HUES48 (cell line): Measurements from ENCODE around the gene FGD4.

ENCODE experiments used
- H3K27ac ChIP-seq: one replicate; pipeline ENCODE4 v1.7.0; 2013; ENCODE audit warnings: low read depth, low read length, inconsistent platforms
- H3K27me3 ChIP-seq: 2 replicates; pipeline ENCODE4 v1.6.1; 2013; ENCODE audit warnings: mild to moderate bottlenecking, low read length; ENCODE audit not compliant: control insufficient read depth, insufficient read depth
- H3K36me3 ChIP-seq: 2 replicates; pipeline ENCODE4 v1.6.1; 2013; ENCODE audit warnings: low read length; ENCODE audit not compliant: control insufficient read depth, insufficient read depth
- H3K4me1 ChIP-seq: 2 replicates; pipeline ENCODE4 v1.6.1; 2013; ENCODE audit warnings: mild to moderate bottlenecking, low read length; ENCODE audit not compliant: control insufficient read depth, insufficient read depth
- H3K4me3 ChIP-seq: 2 replicates; pipeline ENCODE4 v1.5.1; 2013; ENCODE audit warnings: mild to moderate bottlenecking, low read depth, low read length
- H3K9ac ChIP-seq: 2 replicates; pipeline ENCODE4 v1.6.1; 2013; ENCODE audit warnings: mild to moderate bottlenecking, low read depth, low read length, moderate library complexity
- H3K9me3 ChIP-seq: 2 replicates; pipeline ENCODE4 v1.6.1; 2013; ENCODE audit warnings: low read length; ENCODE audit not compliant: control insufficient read depth, insufficient read depth

The FGD4 gene

GRCh38 chr12:32440120-32440865, 40.9 kb downstream of the FGD4 start:
- no peaks in the 10 kb centered on the region for H3K9me3 ChIP-seq
- no peak overlapping the region for H3K27ac ChIP-seq
- H3K9ac ChIP-seq = no peak overlapping the region
- H3K4me3 ChIP-seq = no peak overlapping the region
- H3K27me3 ChIP-seq = no peaks in the 10 kb centered on the region
- peaks cover 47% of the 10 kb centered on the region for H3K4me1 ChIP-seq
- H3K36me3 ChIP-seq = peaks cover 12% of the 10 kb centered on the region

GRCh38 chr12:32443491-32443890, 44.1 kb downstream of the FGD4 start:
- H3K4me3 ChIP-seq = no peak overlapping the region
- H3K27ac ChIP-seq = no peak overlapping the region
- no peaks in the 10 kb centered on the region for H3K9me3 ChIP-seq
- H3K36me3 ChIP-seq = peaks cover 17% of the 10 kb centered on the region; the same call in 1 of the 2 replicates
- H3K9ac ChIP-seq = no peak overlapping the region
- H3K27me3 ChIP-seq = no peaks in the 10 kb centered on the region
- H3K4me1 ChIP-seq = peaks cover 56% of the 10 kb centered on the region

GRCh38 chr12:32444895-32445294, 45.5 kb downstream of the FGD4 start:
- H3K36me3 ChIP-seq = peaks cover 16% of the 10 kb centered on the region; the same call in 1 of the 2 replicates
- H3K9ac ChIP-seq = no peak overlapping the region
- H3K27ac ChIP-seq = peak overlapping the region; percentile 78
- H3K4me1 ChIP-seq = peaks cover 51% of the 10 kb centered on the region
- no peaks in the 10 kb centered on the region for H3K9me3 ChIP-seq
- no peaks in the 10 kb centered on the region for H3K27me3 ChIP-seq
- no peak overlapping the region for H3K4me3 ChIP-seq

- H3K9me3 ChIP-seq = no peaks in the 10 kb centered on the region
- peak overlapping the region; percentile 78 for H3K27ac ChIP-seq
Measured at GRCh38 chr12:32445356-32445755, 46.0 kb downstream of the FGD4 start.

GRCh38 chr12:32446316-32447119, 47.2 kb downstream of the FGD4 start:
- H3K4me1 ChIP-seq = peaks cover 52% of the 10 kb centered on the region

More at GRCh38 chr12:32445356-32445755, 46.0 kb downstream of the FGD4 start:
- Histone ChIP-seq H3K4me1 (peaks cover 50% of the 10 kb centered on the region), H3K4me3 (no peak overlapping the region), H3K27me3 (no peaks in the 10 kb centered on the region), H3K9ac (no peak overlapping the region), H3K36me3 (peaks cover 12% of the 10 kb centered on the region; the same call in 1 of the 2 replicates)

DNA sequence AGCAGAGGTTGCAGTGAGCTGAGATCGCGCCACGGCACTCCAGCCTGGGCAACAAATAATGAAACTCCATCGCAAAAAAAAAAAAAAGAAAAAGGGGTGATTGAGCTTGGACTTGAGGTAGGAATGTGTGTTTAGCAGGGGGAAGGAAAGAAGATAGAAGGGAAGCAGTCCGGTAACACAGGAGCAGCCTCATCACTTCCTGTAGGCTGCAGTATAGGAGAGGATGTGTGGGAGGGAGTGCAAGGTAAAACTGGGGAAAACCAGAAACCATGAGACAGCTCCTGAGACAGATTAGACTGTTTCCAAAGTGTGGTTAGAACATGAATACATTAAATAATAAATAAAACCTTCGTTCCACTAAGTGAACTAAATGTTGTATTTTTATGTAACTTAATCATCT, 49.2 kb downstream of the FGD4 start:
- Histone ChIP-seq H3K27ac (no peak overlapping the region), H3K4me3 (no peak overlapping the region), H3K9ac (no peak overlapping the region), H3K27me3 (no peaks in the 10 kb centered on the region), H3K4me1 (peaks cover 67% of the 10 kb centered on the region), H3K36me3 (peaks cover 10% of the 10 kb centered on the region; the same call in 1 of the 2 replicates), H3K9me3 (no peaks in the 10 kb centered on the region)

More at GRCh38 chr12:32446316-32447119, 47.2 kb downstream of the FGD4 start:
- peak overlapping the region; percentile 78 for H3K27ac ChIP-seq
- no peaks in the 10 kb centered on the region for H3K9me3 ChIP-seq
- peak overlapping the region; percentile 17; the same call in 1 of the 2 replicates for H3K4me3 ChIP-seq
- peak overlapping the region; percentile 7; the same call in 1 of the 2 replicates for H3K9ac ChIP-seq
- H3K27me3 ChIP-seq = no peaks in the 10 kb centered on the region
- peaks cover 10% of the 10 kb centered on the region; the same call in 1 of the 2 replicates for H3K36me3 ChIP-seq

- H3K27ac ChIP-seq = peak overlapping the region; percentile 50
- no peak overlapping the region for H3K4me3 ChIP-seq
- no peaks in the 10 kb centered on the region for H3K27me3 ChIP-seq
- no peak overlapping the region for H3K9ac ChIP-seq
- H3K4me1 ChIP-seq = peaks cover 73% of the 10 kb centered on the region
- peaks cover 10% of the 10 kb centered on the region; the same call in 1 of the 2 replicates for H3K36me3 ChIP-seq
- no peaks in the 10 kb centered on the region for H3K9me3 ChIP-seq
Measured at GRCh38 chr12:32450363-32450762, 51.0 kb downstream of the FGD4 start.

DNA sequence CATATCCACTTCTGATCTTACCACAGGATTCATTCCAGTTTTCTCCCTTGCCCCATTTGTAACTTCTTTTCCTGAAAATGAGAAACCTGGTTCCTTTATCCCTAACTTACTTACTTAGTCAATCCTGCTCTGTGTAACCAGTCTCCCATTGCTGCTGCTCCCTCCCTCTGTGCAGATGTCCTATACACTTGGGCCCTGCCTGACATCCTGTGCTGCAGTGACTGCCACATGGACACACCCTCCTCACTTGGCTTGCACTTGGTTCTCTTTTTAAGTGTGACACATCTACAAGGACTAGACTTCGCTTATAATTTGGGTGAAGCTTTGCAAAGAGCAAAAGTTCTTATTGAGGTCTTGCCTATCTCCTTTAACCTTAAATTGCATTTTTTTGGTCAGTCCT, 51.4 kb downstream of the FGD4 start:
- no peaks in the 10 kb centered on the region for H3K9me3 ChIP-seq
- H3K27me3 ChIP-seq = no peaks in the 10 kb centered on the region
- no peak overlapping the region for H3K9ac ChIP-seq
- no peak overlapping the region for H3K4me3 ChIP-seq
- peak overlapping the region; percentile 50 for H3K27ac ChIP-seq
- peaks cover 10% of the 10 kb centered on the region; the same call in 1 of the 2 replicates for H3K36me3 ChIP-seq
- H3K4me1 ChIP-seq = peaks cover 73% of the 10 kb centered on the region

GRCh38 chr12:32451816-32452215, 52.5 kb downstream of the FGD4 start:
- peak overlapping the region; percentile 77 for H3K27ac ChIP-seq
- peaks cover 5% of the 10 kb centered on the region; the same call in 1 of the 2 replicates for H3K36me3 ChIP-seq
- H3K9ac ChIP-seq = no peak overlapping the region
- H3K27me3 ChIP-seq = no peaks in the 10 kb centered on the region
- no peaks in the 10 kb centered on the region for H3K9me3 ChIP-seq
- H3K4me3 ChIP-seq = no peak overlapping the region
- H3K4me1 ChIP-seq = peaks cover 73% of the 10 kb centered on the region

DNA sequence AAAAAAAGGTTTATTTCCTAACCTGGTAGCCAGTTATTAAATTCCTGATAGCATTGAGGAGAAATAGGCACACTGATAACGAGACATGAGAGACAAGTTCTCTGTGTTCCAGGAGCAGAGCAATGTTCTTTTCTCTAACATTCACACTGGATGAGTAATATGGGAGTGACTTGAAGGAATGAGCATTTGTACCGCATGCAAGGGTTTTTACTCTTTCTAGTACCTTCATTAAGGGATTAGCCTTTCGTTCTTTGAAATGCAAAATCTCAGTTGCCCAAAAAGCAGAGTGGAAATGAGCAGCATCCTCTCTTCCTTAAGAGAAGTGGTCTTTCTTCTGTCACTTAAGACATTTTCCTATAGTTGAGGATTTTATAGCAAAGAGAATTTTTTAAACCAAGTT, 54.7 kb downstream of the FGD4 start:
- H3K4me1 ChIP-seq = peaks cover 72% of the 10 kb centered on the region

More for the DNA sequence above, 54.7 kb downstream of the FGD4 start:
- peak overlapping the region; percentile 52 for H3K4me3 ChIP-seq
- peak overlapping the region; percentile 72 for H3K9ac ChIP-seq
- H3K27me3 ChIP-seq = no peaks in the 10 kb centered on the region
- no peaks in the 10 kb centered on the region for H3K9me3 ChIP-seq
- no peaks in the 10 kb centered on the region; the same call in 1 of the 2 replicates for H3K36me3 ChIP-seq
- peak overlapping the region; percentile 100 for H3K27ac ChIP-seq
